Fibroblast of villous mesenchyme (primary cell): ENCODE results near the gene OSGIN1. TPM values are rescaled to one million over a fixed set of nuclear protein-coding genes. Genes with fewer than 3 reads are reported as not detected.

ENCODE experiments used
- DNase-seq: peaks from one replicate; pipeline ENCODE4 v3.0.0-alpha.2; 2010; ENCODE audit warnings: low read depth
- H3K4me3 ChIP-seq: 2 replicates; pipeline ENCODE4 v1.5.1; 2011; ENCODE audit warnings: low read depth, mild to moderate bottlenecking, low read length
- total RNA-seq: library from RNA; depleted of rRNA; stranded (reverse); fragments of >200 nt; gene quantifications from 2 replicates; pipeline ENCODE4 v1.2.3, GENCODE V29; 2012
- TF ChIP-seq, protein P1 (sequence below): IDR thresholded peaks from 2 replicates; pipeline ENCODE4 v1.5.1; 2012; ENCODE audit warnings: low read depth, mild to moderate bottlenecking, low read length; ENCODE audit not compliant: insufficient read depth

The OSGIN1 gene
- total RNA-seq, 1 donor = 6.5 TPM

DNA sequence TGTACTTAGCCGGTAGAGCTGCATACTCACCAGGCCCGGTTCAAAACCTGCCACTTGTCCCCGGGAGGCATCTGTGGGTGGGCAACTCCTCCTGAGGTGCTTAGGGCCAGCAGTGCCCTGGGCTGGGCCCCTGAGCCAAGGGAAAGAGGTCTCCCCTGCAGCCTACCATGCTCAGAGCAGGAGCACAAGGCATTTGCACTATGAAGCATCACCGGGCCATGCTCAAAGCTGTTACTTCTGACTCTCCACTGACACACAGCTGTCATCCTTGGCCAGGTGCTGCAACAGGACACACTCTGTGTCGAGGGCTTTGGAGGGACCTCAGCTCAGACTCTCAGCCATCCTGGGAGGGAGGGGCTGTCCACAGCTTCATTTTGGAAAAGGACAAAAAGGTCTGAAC is 52.4 kb downstream of the OSGIN1 start:
- DNase-seq = no peak
- H3K4me3 ChIP-seq = no peak overlapping the region
- TF ChIP-seq, protein P1, sequence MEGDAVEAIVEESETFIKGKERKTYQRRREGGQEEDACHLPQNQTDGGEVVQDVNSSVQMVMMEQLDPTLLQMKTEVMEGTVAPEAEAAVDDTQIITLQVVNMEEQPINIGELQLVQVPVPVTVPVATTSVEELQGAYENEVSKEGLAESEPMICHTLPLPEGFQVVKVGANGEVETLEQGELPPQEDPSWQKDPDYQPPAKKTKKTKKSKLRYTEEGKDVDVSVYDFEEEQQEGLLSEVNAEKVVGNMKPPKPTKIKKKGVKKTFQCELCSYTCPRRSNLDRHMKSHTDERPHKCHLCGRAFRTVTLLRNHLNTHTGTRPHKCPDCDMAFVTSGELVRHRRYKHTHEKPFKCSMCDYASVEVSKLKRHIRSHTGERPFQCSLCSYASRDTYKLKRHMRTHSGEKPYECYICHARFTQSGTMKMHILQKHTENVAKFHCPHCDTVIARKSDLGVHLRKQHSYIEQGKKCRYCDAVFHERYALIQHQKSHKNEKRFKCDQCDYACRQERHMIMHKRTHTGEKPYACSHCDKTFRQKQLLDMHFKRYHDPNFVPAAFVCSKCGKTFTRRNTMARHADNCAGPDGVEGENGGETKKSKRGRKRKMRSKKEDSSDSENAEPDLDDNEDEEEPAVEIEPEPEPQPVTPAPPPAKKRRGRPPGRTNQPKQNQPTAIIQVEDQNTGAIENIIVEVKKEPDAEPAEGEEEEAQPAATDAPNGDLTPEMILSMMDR = no peak

GRCh38 chr16:84007520-84007919 is 54.5 kb downstream of the OSGIN1 start:
- no peak for DNase-seq
- TF ChIP-seq, protein P1 = no peak
- H3K4me3 ChIP-seq = no peak overlapping the region

GRCh38 chr16:84007965-84008364 is 54.9 kb downstream of the OSGIN1 start:
- TF ChIP-seq, protein P1 = no peak
- H3K4me3 ChIP-seq = no peak overlapping the region
- DNase-seq = no peak

DNA sequence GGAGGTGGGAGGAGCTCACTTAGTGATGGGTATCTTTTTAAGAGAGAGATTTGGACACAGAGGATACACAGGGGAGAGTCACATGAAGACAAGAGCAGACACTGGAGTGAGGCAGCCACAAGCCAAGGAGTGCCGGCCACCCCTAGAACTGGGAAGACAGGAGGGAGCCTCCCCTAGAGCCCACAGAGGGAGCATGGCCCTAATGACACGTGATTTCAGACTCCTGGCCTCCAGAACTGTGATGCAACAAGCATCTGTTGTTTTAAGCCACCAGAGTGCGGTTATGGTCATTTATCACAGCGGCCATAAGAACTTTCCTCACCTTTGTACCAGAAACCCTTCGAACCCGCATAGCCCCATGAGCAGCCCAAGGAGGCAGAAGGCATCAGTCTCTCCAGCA is 56.2 kb downstream of the OSGIN1 start:
- no peak for DNase-seq
- H3K4me3 ChIP-seq = no peak overlapping the region
- TF ChIP-seq, protein P1 = no peak

DNA sequence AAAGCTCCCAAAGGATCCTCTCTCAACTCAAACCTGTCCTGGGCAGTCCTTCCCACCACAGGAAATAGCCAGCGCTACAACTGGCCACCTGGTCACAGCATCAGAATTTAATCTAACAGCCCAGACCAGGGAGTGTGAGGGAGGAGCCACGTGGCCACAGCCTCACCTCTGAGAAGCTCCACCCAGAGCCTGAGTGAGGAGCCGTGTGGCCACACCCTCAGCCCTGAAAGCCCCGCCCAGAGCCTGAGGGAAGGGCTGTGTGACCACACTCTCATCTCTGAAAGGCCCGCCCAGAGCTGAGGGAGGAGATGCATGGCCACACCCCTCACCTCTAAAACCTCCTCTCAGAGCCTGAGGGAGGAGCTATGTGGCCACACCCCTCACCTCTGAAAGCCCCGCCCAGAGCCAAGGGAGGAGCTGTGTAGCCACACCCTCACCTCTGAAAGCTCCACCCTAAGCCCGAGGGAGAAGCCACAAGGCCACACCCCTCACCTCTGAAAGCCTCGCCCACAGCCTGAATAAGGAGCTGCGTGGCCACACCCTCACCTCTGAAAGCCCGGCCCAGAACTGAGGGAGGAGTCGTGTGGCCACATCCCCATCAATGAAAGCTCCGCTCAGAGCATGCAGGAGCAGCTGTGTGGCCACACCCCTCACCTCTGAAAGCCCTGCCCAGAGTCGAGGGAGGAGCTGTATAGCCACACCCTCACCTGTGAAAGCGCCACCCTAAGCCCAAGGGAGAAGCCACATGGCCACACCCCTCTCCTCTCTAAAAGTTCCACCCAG is 60.9 kb downstream of the OSGIN1 start:
- TF ChIP-seq, protein P1 = no peak
- peak; percentile 50 for DNase-seq
- no peak overlapping the region for H3K4me3 ChIP-seq

GRCh38 chr16:84014570-84015327 is 61.7 kb downstream of the OSGIN1 start:
- no peak for DNase-seq
- H3K4me3 ChIP-seq = no peak overlapping the region
- TF ChIP-seq, protein P1 = no peak
